Measurements from ENCODE around the gene SOAT1.
"Not testable (repeated sequence)": the region's sequence is repeated elsewhere in the genome, so short reads cannot be mapped to it uniquely, and the experiment has no call there.

SOAT1 gene

GRCh38 chr1:179310291-179310690 is 16.7 kb downstream of the SOAT1 start:
- no peak for DNase-seq

GRCh38 chr1:179310721-179311120 is 17.1 kb downstream of the SOAT1 start:
- no peak for DNase-seq

DNA sequence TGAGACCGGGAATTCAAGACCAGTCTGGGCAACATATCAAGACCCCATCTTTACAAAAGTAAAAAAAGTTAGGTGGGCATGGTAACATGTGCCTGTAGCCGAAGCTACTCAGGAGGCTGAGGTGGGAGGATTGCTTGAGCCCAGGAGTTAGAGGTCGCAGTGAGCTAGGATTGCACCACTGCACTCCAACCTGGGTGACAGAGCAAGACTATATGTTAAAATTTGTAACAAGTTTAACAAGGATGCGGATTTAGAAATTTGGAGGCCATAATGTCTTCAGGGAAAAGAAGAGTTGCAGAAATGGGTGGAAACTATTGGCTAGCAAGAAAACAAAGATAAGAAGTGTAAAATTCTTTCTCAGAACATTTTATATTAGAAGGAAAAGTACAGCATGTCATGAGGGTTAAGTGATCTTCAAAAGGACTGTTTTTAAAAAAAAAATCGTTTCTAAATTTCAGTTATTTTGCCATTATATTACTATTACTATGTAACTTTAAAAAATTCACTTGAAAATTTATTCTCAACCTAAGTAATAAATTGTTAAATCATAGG is 17.6 kb downstream of the SOAT1 start:
- DNase-seq, result no peak

GRCh38 chr1:179313004-179313403 is 19.4 kb downstream of the SOAT1 start:
- no peak for DNase-seq

DNA sequence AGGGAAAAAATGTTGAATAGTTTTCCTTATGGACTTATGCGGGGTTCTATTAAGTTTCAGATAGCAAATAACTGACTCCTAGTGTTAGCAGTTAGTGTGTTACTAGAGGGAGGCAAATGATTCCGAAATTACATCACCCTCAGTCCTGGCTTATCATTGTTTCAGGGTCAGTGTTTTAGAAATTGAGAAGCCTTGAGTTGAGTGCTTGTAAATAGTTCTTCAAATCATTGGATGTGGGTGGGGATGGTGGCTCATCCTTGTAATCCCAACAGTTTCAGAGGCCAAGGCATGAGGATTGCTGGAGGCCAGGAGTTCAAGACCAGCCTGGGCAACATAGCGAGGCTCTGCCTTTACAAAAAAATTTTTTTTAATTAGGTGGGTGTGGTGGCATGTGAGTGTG is 21.3 kb downstream of the SOAT1 start:
- no peak for DNase-seq

DNA sequence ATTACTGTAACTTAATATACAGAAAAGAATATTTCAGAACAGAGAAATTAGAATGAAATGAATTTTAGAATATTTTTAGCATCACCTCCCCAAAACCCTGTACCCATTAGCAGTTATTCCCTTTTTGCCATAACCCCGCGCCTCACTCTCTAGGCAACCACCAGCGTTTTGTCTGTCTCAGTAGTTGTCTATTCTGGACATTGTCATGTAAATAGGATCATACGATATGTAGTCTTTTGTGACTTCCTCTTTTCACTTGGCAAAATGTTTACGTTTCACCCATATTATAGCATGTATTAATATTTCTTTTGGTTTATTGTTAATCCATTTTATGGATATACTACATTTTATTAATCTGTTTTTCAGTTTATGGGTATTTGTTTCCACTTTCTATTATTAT is 24.9 kb downstream of the SOAT1 start:
- DNase-seq, result no peak

DNA sequence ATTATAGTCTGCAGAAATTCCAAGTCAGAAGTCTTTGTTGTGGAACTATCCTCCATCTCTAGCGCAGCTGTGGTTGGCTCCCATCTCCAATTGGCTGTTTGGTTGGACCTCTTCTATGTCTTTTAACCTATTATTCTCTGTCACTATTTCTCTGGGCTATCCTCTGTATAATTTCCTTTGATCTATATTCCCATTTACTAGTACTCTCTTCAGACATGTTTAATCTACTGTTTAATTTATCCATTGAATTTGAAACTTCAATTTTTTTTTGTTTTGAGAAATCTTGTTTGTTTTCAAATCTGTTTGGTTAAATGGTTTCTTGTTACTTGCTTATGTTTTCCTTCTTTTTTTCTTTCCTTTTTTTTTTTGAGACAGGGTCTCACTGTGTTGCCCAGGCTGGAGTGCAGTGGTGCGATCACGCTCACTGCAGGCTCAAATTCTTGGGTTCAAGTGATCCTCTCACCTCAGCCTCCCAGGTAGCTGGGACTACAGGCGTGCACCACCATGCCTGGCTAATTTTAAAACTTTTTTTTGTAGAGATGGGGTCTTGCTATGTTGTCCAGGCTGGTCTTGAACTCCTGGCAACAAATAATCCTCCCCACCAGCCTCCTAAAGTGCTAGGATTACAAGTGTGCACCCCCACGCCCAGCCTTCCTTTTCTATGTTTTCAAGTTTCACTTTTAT is 28.1 kb downstream of the SOAT1 start:
- DNase-seq, result no peak

- DNase-seq, result no peak
Observed at GRCh38 chr1:179322557-179322956, 29.0 kb downstream of the SOAT1 start.

- DNase-seq, result no peak
Observed at GRCh38 chr1:179323436-179323835, 29.8 kb downstream of the SOAT1 start.

DNA sequence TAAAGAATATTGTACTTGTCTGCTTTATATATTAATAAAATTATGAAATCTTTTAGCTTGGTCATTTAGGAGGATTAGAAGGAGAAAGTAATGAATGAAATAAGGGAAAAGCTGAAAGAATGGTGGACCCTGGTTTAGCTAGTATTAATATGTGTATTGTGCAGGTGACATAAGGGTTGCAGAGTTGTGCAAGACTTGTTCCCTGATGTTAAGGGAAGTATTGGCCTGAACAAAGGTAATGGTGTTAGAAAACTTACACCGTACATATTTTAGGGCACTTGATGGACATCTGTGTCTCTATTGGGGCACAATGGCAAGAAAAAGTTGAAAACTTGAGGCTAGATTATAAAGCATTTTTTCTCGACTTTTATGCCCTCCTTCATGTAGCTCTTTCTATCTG is 32.2 kb downstream of the SOAT1 start:
- DNase-seq, result no peak

DNA sequence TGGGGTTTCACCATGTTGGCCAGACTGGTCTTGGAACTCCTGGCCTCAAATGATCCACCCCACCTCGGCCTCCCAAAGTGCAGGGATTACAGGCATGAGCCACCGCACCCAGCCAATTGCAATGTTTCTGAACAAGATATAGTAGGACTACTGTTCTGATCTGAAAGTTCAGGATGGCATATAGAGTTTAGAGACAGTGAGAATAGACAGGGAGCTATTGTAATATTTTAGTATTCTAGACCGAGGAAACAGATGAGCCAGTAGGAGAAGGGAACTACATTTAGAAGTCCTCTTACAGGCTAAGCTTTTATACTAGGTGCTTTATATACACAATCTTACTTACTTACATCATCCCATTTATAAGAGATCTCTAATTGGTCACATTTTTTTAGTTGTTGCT is 33.1 kb downstream of the SOAT1 start:
- no peak for DNase-seq

GRCh38 chr1:179327196-179327595 is 33.6 kb downstream of the SOAT1 start:
- no peak for DNase-seq

GRCh38 chr1:179327679-179328078 is 34.1 kb downstream of the SOAT1 start:
- DNase-seq, result no peak

- no peak for DNase-seq
Observed at GRCh38 chr1:179329862-179330261, 36.3 kb downstream of the SOAT1 start.

DNA sequence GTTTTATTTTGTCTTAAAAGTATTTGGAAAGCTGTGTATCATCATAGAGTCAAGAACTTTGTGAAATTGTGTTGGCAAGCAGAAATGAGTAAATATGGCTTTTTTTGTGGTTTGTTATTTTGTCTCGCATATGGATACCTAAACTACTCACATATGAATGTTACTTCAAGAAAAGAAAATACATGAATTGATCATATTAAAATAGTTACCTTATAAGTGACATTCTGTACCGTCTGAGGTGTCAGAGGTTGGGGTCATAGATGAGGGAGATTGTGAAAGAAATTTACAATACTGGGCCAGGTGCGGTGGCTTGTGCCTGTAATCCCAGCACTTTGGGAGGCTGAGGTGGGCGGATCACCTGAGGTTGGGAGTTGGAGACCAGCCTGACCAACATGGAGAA is 40.8 kb downstream of the SOAT1 start:
- DNase-seq, result no peak

DNA sequence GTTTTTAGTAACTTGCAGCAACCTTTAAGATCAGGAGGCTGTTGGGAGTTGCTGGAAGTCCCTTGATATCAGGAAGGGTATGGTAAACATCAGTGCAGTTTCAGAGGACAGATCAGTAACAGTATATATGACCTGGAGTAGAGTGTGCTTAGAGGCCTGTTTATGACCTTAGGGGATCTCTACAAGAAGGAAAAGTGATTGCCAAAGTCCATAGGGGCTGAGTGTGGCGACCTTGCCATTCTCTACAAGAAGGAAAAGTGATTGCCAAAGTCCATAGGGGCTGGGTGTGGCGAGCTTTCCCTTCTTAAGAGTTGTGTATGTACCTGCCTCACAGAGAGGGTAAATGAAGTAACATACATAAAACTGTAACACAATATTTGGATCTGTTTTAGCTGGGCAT is 43.7 kb downstream of the SOAT1 start:
- DNase-seq, result no peak

GRCh38 chr1:179337942-179338560 is 44.5 kb downstream of the SOAT1 start:
- no peak for DNase-seq

DNA sequence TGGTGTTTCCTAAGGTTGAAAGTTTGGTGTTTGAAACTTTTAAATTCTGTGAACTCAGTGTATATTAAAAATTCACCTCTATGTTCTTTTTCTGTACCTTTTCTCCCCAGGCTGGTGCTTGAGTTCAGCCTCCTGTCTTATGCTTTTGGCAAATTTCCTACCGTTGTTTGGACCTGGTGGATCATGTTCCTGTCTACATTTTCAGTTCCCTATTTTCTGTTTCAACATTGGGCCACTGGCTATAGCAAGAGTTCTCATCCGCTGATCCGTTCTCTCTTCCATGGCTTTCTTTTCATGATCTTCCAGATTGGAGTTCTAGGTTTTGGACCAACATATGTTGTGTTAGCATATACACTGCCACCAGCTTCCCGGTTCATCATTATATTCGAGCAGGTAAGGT is 47.3 kb downstream of the SOAT1 start:
- no peak for DNase-seq

DNA sequence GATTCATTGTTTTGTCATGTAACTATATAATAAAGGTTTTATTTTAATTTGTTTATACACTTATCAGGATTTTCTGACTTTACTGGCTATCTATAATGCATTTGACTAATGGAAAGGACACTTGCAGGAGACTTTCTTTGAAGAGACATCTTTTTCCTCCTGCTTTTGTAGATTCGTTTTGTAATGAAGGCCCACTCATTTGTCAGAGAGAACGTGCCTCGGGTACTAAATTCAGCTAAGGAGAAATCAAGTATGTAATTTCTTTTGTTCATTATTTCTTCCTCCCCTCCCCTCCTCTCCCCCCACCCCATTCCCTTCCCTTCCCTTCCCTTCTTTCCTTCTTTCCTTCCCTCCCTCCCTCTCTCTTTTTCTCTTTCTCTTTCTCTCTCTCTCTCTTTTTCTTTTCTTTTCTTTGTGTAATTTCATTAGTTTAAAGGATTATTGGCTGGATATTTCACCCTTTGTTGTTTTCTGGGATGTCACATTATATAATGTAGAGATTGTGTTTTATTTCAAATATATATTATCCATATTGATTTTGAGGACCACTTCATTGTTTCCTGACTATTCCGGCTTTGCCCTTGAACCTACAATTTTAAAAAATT is 48.4 kb downstream of the SOAT1 start:
- DNase-seq, result no peak

- no peak for DNase-seq
Observed at GRCh38 chr1:179342740-179343404, 49.3 kb downstream of the SOAT1 start.

DNA sequence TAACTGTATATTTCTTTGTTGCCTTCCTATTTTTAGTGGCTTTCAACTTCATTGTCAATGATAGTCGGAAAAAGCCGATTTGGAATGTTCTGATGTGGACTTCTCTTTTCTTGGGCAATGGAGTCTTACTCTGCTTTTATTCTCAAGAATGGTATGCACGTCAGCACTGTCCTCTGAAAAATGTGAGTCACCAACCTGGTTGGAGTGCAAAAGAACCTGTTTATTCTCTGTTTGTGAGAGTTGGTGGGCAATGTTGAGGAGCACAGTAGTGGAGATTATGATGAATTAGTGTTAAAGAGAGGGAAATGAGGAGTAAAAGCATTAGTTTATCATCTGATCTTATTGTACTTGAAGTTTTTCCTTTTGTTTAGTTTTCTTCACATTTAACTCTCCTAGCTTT is 57.7 kb downstream of the SOAT1 start:
- DNase-seq, result no peak

DNA sequence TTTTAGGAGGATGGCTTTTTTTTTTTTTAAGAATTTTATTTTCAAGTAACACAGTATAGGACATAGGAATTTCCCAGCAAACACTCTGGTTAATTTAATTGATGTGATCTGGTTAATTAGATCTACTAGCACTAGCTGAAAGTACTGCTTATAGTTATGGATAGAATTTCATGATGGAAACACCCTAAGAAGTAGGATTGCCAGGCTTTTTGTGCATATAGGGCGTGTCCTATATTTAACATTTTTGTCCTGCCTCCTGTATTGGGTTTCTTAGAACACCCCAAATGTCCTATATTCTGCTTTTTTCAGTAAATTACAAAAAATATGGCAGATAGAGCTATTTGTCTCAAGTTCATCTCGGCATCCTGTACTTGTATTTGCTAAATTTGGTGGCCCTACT is 58.6 kb downstream of the SOAT1 start:
- DNase-seq, result no peak

- no peak for DNase-seq
Observed at GRCh38 chr1:179353546-179353945, 59.9 kb downstream of the SOAT1 start.

GRCh38 chr1:179361631-179362030 is 68.0 kb downstream of the SOAT1 start:
- DNase-seq, result not testable (repeated sequence)
